ENCODE results near the gene CD44.
A peak's percentile ranks its signal among the peaks of the same experiment; 100 is the strongest.

Gene CD44

GRCh38 chr11:35211952-35212351, 73.0 kb downstream of the CD44 start:
- no peak overlapping the region for H3K4me3 ChIP-seq (ENCODE audit: low read length)
- TF ChIP-seq, protein P1, sequence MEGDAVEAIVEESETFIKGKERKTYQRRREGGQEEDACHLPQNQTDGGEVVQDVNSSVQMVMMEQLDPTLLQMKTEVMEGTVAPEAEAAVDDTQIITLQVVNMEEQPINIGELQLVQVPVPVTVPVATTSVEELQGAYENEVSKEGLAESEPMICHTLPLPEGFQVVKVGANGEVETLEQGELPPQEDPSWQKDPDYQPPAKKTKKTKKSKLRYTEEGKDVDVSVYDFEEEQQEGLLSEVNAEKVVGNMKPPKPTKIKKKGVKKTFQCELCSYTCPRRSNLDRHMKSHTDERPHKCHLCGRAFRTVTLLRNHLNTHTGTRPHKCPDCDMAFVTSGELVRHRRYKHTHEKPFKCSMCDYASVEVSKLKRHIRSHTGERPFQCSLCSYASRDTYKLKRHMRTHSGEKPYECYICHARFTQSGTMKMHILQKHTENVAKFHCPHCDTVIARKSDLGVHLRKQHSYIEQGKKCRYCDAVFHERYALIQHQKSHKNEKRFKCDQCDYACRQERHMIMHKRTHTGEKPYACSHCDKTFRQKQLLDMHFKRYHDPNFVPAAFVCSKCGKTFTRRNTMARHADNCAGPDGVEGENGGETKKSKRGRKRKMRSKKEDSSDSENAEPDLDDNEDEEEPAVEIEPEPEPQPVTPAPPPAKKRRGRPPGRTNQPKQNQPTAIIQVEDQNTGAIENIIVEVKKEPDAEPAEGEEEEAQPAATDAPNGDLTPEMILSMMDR (conservative IDR thresholded peaks at IDR 0.05; ENCODE audit: low read depth, low read length): no peak
- DNase-seq (ENCODE audit: low read depth): no peak

DNA sequence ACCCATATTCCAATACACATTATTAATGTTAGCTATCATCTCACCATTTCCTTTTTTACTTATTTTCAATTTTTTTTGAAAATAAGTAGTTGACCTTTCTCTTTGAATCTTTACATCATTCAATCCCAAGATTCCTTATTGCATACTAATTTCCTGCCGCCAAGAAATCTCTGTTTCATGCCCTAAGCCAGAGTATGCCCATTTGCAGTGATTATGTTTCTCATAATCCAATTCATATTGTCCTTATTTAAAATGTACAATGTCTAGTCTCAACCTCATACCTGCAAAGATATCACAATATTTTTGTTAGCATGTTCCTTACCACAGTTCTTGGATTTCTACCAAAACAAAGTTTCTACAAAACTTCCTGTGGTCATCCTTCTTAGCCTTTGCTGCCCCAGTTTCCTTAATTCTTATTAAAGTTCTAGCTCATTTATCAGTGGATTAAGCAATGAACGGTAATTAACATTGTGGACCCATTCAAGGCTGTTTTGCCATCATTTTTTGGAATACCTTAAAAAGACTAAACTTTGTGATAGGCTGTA, 75.3 kb downstream of the CD44 start:
- DNase-seq (ENCODE audit: low read depth): no peak
- TF ChIP-seq, protein P1 (conservative IDR thresholded peaks at IDR 0.05; ENCODE audit: low read depth, low read length): no peak
- no peak overlapping the region for H3K4me3 ChIP-seq (ENCODE audit: low read length)

- H3K4me3 ChIP-seq (ENCODE audit: low read length): no peak overlapping the region
- peak; percentile 71 for DNase-seq (ENCODE audit: low read depth)
- TF ChIP-seq, protein P1 (conservative IDR thresholded peaks at IDR 0.05; ENCODE audit: low read depth, low read length): no peak
Measured at GRCh38 chr11:35214792-35215193, 75.8 kb downstream of the CD44 start.

DNA sequence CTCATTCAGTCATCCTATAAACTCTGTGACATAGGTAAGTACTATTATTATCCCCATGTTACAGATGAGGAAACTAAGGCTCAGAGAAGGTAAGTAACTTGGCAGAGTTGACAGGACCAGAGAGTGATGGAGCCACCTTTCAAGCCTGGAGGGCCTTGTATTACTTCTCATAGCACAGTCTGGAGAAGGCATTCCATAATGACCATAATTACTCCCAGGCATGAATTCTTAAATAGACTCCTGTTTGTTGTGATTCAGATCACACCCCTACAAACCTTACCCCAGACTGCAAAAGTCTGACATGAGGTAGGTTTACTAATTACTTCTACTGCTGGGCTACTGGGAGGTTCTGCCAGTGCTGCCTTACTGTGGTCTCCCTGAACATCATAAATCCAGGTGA, 77.0 kb downstream of the CD44 start:
- TF ChIP-seq, protein P1 (conservative IDR thresholded peaks at IDR 0.05; ENCODE audit: low read depth, low read length): no peak
- no peak overlapping the region for H3K4me3 ChIP-seq (ENCODE audit: low read length)
- DNase-seq (ENCODE audit: low read depth): no peak

- no peak overlapping the region for H3K4me3 ChIP-seq (ENCODE audit: low read length)
- TF ChIP-seq, protein P1 (conservative IDR thresholded peaks at IDR 0.05; ENCODE audit: low read depth, low read length): no peak
- DNase-seq (ENCODE audit: low read depth): no peak
Measured at GRCh38 chr11:35216962-35217678, 78.1 kb downstream of the CD44 start.

DNA sequence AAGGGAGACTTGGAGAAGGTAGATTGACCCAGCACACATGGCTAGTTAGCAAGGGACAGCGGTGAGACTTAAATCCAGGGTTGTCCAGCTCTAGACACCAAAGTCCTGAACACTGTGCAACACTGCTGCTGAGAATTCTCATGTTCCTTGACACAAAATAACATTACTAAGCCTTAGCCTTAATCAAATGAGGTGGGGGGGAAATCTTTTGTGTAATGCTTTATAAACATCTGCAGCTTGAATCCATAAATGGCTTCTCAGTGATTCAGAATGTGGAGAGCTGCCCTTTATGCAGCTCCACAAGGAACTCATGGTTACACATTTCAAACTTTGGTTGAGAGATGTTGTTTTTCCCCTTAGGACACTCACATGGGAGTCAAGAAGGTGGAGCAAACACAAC, 80.0 kb downstream of the CD44 start:
- no peak for DNase-seq (ENCODE audit: low read depth)
- TF ChIP-seq, protein P1 (conservative IDR thresholded peaks at IDR 0.05; ENCODE audit: low read depth, low read length): no peak

DNA sequence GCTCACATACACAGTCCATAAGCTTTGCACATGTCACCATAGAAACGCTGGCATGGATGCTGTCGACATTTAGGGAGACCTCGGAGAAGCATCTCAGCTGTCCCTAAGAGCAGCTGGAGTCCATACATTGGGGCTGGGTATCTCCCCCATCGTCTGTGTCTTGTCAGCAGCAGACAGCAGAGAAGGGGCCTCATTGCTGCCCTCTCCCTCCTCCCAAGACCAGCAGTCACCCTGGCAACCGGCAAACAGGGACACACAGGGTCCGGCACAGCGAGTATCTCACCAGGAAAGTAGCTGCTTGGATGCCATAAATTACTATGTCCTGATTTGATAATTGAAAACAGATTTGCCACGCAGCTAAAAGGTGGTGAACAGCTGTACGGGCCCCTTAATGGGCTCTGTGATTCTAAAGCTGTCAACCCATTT, 84.4 kb downstream of the CD44 start:
- TF ChIP-seq, protein P1 (conservative IDR thresholded peaks at IDR 0.05; ENCODE audit: low read depth, low read length): no peak
- no peak for DNase-seq (ENCODE audit: low read depth)

More for the DNA sequence above, 80.0 kb downstream of the CD44 start:
- no peak overlapping the region for H3K4me3 ChIP-seq (ENCODE audit: low read length)

More for the DNA sequence above, 84.4 kb downstream of the CD44 start:
- no peak overlapping the region for H3K4me3 ChIP-seq (ENCODE audit: low read length)
